DOHH2 (cell line): ENCODE data around the gene LDHAL6A.

Source experiments
- H3F3A ChIP-seq: fragments of 200-600 bp; sonication (generic), shearing (Covaris generic); 2 replicates; pipeline ENCODE4 v1.6.0; 2016; ENCODE audit warnings: antibody characterized with exemption, mild to moderate bottlenecking; ENCODE audit not compliant: control insufficient read depth, insufficient read depth
- H3K27ac ChIP-seq: fragments of 200-600 bp; sonication (generic); 2 replicates; pipeline ENCODE4 v1.5.1; 2014; ENCODE audit warnings: low read depth, mild to moderate bottlenecking, low read length, moderate library complexity
- H3K27me3 ChIP-seq: fragments of 200-600 bp; sonication (generic); 2 replicates; pipeline ENCODE4 v1.6.1; 2014; ENCODE audit warnings: mild to moderate bottlenecking, low read length, mixed read lengths; ENCODE audit not compliant: control insufficient read depth
- H3K36me3 ChIP-seq: fragments of 200-600 bp; sonication (generic); 2 replicates; pipeline ENCODE4 v1.6.1; 2014; ENCODE audit warnings: mild to moderate bottlenecking, low read length, moderate library complexity, mixed read lengths; ENCODE audit not compliant: control insufficient read depth
- H3K4me1 ChIP-seq: fragments of 200-600 bp; sonication (generic); 2 replicates; pipeline ENCODE4 v1.6.1; 2014; ENCODE audit warnings: mild to moderate bottlenecking, low read length, mixed read lengths; ENCODE audit not compliant: control insufficient read depth
- H3K4me2 ChIP-seq: fragments of 200-600 bp; sonication (generic); 2 replicates; pipeline ENCODE4 v1.6.0; 2014; ENCODE audit warnings: mild to moderate bottlenecking, low read length, moderate library complexity
- H3K4me3 ChIP-seq: fragments of 200-600 bp; sonication (generic); 2 replicates; pipeline ENCODE4 v1.5.1; 2014; ENCODE audit warnings: mild to moderate bottlenecking, low read length, mixed read lengths
- H3K79me2 ChIP-seq: fragments of 200-600 bp; sonication (generic); 2 replicates; pipeline ENCODE4 v1.6.1; 2014; ENCODE audit warnings: mild to moderate bottlenecking, low read length, mixed read lengths; ENCODE audit not compliant: control insufficient read depth
- H3K9me2 ChIP-seq: fragments of 200-600 bp; sonication (generic); replicated peaks from 2 replicates; pipeline ENCODE4 v1.6.1; 2014; ENCODE audit warnings: mild to moderate bottlenecking, low read length, mixed read lengths; ENCODE audit not compliant: control insufficient read depth
- H3K9me3 ChIP-seq: fragments of 200-600 bp; sonication (generic); 2 replicates; pipeline ENCODE4 v1.6.1; 2014; ENCODE audit warnings: antibody characterized with exemption, low read length, mixed read lengths; ENCODE audit not compliant: control insufficient read depth, insufficient read depth
- H4K20me1 ChIP-seq: fragments of 200-600 bp; sonication (generic); 2 replicates; pipeline ENCODE4 v1.6.0; 2014; ENCODE audit warnings: low read depth, mild to moderate bottlenecking, antibody characterized with exemption, low read length, moderate library complexity; ENCODE audit not compliant: control insufficient read depth, insufficient read depth
- EZH2phosphoT487 ChIP-seq: fragments of 200-600 bp; sonication (generic); IDR thresholded peaks from 2 replicates; pipeline ENCODE4 v1.6.1; 2017; ENCODE audit warnings: borderline replicate concordance, mild to moderate bottlenecking, antibody characterized with exemption, low read length, moderate library complexity, mixed read lengths
- TF ChIP-seq, protein P1 (sequence below): fragments of 200-600 bp; sonication (generic); IDR thresholded peaks from one replicate; pipeline ENCODE4 v1.5.1; 2014; ENCODE audit warnings: antibody characterized with exemption, mild to moderate bottlenecking, low read depth, low read length; ENCODE audit not compliant: poor library complexity, severe bottlenecking

The LDHAL6A gene

DNA sequence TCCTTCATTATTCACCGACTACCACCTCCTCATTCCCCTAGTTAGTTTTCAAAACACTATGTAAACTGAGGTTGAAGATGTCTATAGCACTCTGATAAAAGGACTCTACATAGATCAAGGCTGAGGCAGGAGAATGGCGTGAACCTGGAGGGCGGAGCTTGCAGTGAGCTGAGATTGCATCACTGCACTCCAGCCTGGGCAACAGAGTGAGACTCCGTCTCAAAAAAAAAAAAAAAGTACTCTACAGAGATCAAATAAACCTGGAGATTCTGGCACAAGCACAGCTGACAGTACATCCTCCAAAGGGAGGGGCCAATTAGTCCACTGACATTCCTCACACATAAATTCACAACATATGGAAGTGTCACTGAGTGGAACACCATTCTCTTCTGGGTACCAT lies 40.0 kb downstream of the LDHAL6A start:
- Histone ChIP-seq H3K4me2 (no peak overlapping the region), H3K27ac (no peak overlapping the region), H3K79me2 (no peaks in the 10 kb centered on the region), H3K27me3 (no peaks in the 10 kb centered on the region), H3K4me3 (no peak overlapping the region), H3K9me2 (no peaks in the 10 kb centered on the region), H3K36me3 (peaks cover 59% of the 10 kb centered on the region), H3K9me3 (no peaks in the 10 kb centered on the region), H4K20me1 (no peaks in the 10 kb centered on the region), H3K4me1 (no peaks in the 10 kb centered on the region), H3F3A (no peaks in the 10 kb centered on the region)
- TF ChIP-seq, protein P1, sequence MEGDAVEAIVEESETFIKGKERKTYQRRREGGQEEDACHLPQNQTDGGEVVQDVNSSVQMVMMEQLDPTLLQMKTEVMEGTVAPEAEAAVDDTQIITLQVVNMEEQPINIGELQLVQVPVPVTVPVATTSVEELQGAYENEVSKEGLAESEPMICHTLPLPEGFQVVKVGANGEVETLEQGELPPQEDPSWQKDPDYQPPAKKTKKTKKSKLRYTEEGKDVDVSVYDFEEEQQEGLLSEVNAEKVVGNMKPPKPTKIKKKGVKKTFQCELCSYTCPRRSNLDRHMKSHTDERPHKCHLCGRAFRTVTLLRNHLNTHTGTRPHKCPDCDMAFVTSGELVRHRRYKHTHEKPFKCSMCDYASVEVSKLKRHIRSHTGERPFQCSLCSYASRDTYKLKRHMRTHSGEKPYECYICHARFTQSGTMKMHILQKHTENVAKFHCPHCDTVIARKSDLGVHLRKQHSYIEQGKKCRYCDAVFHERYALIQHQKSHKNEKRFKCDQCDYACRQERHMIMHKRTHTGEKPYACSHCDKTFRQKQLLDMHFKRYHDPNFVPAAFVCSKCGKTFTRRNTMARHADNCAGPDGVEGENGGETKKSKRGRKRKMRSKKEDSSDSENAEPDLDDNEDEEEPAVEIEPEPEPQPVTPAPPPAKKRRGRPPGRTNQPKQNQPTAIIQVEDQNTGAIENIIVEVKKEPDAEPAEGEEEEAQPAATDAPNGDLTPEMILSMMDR: no peak
- TF ChIP-seq EZH2phosphoT487: no peak

DNA sequence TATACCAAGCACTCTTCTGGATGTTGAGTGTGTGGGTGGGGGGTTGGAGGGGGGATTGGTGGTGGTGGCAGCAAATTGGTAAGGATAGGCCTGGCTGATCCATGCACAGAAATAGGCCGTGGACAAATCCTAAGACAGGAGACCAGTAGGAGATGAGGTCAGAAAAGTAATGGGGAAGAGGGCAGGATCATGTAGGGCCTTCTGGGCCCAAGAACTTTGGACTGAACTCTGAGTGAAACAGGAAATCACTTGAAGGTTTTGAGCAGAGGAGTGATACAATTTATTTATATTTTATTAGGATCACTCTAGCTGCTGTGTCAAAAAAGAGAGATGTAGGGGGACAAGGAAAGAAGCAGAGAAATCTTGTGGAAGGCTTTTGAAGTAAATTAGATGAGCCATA lies 42.4 kb downstream of the LDHAL6A start:
- no peaks in the 10 kb centered on the region for H3F3A ChIP-seq
- no peak overlapping the region for H3K4me2 ChIP-seq
- no peaks in the 10 kb centered on the region for H3K9me3 ChIP-seq
- no peak overlapping the region for H3K4me3 ChIP-seq
- no peaks in the 10 kb centered on the region for H3K79me2 ChIP-seq
- H3K27ac ChIP-seq: no peak overlapping the region
- TF ChIP-seq EZH2phosphoT487: no peak
- TF ChIP-seq, protein P1: no peak
- no peaks in the 10 kb centered on the region for H3K27me3 ChIP-seq
- H3K36me3 ChIP-seq: peaks cover 67% of the 10 kb centered on the region
- H4K20me1 ChIP-seq: no peaks in the 10 kb centered on the region
- no peaks in the 10 kb centered on the region for H3K9me2 ChIP-seq
- no peaks in the 10 kb centered on the region for H3K4me1 ChIP-seq

GRCh38 chr11:18501629-18502028 lies 46.0 kb downstream of the LDHAL6A start:
- no peaks in the 10 kb centered on the region for H3K27me3 ChIP-seq
- no peak overlapping the region for H3K4me3 ChIP-seq
- H3K79me2 ChIP-seq: no peaks in the 10 kb centered on the region
- no peak overlapping the region for H3K27ac ChIP-seq
- no peaks in the 10 kb centered on the region for H4K20me1 ChIP-seq
- no peaks in the 10 kb centered on the region for H3K9me2 ChIP-seq
- H3K36me3 ChIP-seq: peaks cover 74% of the 10 kb centered on the region
- TF ChIP-seq, protein P1: no peak
- no peak for TF ChIP-seq EZH2phosphoT487
- no peaks in the 10 kb centered on the region for H3K9me3 ChIP-seq
- H3F3A ChIP-seq: no peaks in the 10 kb centered on the region
- no peaks in the 10 kb centered on the region for H3K4me1 ChIP-seq
- H3K4me2 ChIP-seq: no peak overlapping the region

GRCh38 chr11:18502352-18502751 lies 46.7 kb downstream of the LDHAL6A start:
- Histone ChIP-seq H3K27me3 (no peaks in the 10 kb centered on the region), H3K9me3 (no peaks in the 10 kb centered on the region), H3K4me1 (no peaks in the 10 kb centered on the region), H3K27ac (no peak overlapping the region), H3K4me3 (no peak overlapping the region), H3K4me2 (no peak overlapping the region), H3F3A (no peaks in the 10 kb centered on the region), H3K9me2 (no peaks in the 10 kb centered on the region), H4K20me1 (no peaks in the 10 kb centered on the region), H3K79me2 (no peaks in the 10 kb centered on the region), H3K36me3 (peaks cover 77% of the 10 kb centered on the region)
- TF ChIP-seq EZH2phosphoT487: no peak
- TF ChIP-seq, protein P1: no peak
